ENCODE results near the gene BST2.

The BST2 gene

DNA sequence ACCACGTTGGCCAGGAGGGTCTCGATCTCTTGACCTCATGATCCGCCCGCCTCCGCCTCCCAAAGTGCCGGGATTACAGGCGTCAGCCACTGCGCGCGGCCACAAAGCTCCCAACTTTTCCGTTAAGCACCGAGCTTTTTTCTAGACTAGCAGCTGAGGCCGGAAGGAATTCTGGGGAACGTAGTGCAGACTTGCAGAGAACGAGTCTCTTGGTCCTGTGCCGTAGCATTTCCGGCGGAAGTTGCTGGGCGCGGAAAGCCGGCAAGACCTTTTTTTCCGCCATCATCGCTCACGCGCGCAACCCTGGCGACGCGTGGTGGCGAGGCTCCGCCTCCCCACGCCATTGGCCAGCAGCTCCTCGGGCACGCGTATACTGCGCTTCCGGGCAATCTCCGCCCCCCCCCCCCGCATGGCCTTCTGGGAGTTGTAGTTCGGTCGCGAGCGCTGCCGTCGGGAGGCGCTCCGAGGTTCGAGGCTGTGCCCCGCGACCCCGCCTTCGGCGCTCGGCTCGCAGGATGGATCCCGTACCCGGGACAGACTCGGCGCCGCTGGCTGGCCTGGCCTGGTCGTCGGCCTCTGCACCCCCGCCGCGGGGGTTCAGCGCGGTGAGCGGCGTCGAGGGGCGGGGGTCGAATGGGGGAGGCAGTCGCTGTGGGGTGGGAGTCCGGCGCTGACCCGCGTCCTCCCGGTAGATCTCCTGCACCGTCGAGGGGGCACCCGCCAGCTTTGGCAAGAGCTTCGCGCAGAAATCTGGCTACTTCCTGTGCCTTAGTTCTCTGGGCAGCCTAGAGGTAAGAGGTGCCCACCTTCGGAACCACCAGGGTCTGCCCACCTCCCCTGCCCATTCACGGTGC, 14.4 kb upstream of the BST2 start, which contains the start of gene MVB12A:
TSS of gene MVB12A (plus strand) at position 427 of the 854 bp plus-strand sequence. CDS start at position 516, 89 bp downstream.
- peak; percentile 91 to 94 for DNase-seq (ENCODE audit: low read depth in 2 of 2)

DNA sequence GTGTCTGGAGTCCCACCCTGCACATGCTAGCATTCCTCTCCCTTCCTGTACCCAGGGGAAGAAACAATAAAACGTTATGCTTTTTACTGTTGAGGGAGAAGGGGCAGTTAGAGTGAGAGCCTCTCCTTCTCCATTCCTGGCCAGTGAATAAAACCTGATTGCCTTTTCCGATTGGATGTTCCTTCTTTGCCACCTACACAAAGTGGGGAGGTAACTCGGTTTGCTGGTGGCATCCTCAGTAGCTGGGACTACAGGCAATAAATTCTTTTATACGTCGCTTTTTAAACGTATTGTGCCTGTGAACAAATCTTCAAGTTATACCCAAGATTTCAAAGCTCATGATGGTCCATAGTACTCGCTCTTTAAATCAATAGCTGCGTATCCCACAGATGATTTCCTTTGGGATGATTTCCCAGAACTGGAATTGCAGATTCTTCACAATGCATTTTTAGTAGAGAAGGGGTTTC, 13.8 kb upstream of the BST2 start:
- DNase-seq (ENCODE audit: low read depth in 2 of 2): no peak

DNA sequence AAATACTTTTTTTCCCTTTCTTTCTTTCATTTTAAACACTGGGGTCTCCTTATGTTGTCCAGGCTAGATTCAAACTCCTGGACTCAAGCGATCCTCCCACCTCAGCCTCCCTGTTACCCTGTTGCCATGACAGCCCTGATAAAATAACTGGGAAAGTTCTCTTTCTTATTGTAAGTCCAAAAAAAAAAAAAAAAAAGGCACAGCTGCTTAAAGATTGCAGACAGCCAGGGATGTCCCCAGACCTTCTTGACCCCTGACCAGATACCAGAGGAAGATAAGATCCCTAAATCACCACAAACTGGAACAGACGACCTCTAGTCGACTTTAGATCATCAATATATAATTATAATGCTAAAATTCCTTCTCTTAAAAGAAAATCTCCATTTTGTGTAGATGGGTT, 13.3 kb upstream of the BST2 start:
- no peak for DNase-seq (ENCODE audit: low read depth in 2 of 2)

DNA sequence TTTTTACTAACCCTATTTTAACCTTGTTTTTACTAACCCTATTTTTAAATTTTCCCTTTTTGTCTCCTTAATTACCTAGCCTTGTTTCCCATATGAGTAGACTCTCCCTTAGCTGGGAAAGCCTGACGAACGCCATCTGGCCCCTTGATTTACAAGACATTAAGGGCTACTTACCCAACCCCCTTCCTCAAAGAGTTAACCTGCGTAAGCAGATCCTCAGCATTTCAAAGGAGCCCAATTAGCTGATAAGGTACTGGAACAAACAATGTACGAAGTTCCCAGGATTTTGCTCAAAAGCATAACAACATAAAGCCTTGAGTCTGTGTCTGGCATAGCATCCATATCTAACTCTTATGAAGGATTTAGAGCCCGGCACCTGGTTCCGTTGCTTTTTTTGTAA, 9.7 kb upstream of the BST2 start:
- no peak for DNase-seq (ENCODE audit: low read depth in 2 of 2)

DNA sequence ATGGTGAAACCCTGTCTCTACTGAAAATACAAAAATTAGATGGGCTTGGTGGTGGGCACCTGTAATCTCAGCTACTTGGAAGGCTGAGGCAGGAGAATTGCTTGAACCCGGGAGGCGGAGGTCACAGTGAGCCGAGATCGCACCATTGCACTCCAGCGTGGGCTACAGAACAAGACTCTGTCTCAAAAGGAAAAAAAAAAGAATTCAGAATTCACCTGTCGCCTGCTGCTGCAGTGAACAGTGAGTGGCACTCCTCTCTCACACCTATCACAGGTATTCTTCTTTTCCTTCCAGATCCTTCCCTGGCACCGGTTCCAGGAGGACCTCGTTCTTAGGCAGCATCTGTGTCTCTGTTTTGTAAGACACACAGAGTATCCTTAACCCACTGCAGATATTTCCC, 8.7 kb upstream of the BST2 start:
- DNase-seq (ENCODE audit: low read depth in 2 of 2): no peak

DNA sequence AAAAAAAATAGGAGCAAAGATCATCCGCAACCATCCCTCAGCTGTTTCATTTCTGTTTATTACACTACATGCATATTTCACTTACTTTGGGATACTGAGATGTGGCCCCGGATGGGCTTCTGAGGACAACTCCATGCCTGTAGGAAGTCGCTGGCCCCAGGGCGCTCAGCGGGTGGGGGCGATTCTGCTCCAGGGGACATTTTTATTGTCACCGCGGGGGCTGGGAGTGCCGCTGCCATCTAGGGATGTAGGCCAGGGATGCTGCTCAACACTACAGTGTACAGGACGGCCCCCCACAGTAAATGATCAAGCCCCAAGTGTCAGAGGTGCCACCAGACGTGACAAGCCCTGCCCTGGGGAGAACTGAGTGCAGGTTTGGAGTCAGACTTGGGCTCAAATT, 6.4 kb upstream of the BST2 start:
- no peak for DNase-seq (ENCODE audit: low read depth in 2 of 2)

DNA sequence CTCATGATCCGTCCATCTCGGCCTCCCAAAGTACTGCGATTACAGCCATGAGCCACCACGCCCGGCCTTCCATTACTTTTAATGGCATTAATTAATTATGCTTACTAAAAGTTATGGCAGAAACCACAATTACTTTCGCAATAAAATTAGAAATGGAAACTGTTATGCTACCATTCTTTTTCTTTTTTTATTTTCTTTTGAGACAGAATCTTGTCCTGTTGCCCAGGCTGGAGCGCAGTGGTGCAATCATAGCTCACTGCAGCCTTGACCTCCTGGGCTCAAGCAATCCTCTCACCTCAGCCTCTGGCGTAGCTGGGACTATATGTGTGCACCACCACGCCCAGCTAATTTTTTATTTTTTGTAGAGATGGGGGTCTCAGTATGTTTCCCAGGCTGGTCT, 4.6 kb upstream of the BST2 start:
- DNase-seq (ENCODE audit: low read depth in 2 of 2): no peak

DNA sequence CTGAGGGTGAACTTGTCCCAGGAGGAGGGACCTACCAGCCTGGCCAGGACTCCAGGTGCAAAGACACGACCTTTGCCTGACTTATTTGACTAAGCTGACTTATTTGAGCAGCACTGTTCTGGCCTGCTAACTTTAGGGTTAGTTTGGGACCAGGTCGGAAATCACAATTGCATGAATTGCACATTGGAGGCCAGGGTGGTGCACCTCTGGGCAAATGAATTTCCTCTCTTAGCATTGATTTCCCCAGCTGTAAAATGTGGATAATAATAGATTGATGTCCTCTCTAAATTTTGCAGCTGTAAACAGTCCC, 1.4 kb upstream of the BST2 start:
- no peak for DNase-seq (ENCODE audit: low read depth in 2 of 2)

DNA sequence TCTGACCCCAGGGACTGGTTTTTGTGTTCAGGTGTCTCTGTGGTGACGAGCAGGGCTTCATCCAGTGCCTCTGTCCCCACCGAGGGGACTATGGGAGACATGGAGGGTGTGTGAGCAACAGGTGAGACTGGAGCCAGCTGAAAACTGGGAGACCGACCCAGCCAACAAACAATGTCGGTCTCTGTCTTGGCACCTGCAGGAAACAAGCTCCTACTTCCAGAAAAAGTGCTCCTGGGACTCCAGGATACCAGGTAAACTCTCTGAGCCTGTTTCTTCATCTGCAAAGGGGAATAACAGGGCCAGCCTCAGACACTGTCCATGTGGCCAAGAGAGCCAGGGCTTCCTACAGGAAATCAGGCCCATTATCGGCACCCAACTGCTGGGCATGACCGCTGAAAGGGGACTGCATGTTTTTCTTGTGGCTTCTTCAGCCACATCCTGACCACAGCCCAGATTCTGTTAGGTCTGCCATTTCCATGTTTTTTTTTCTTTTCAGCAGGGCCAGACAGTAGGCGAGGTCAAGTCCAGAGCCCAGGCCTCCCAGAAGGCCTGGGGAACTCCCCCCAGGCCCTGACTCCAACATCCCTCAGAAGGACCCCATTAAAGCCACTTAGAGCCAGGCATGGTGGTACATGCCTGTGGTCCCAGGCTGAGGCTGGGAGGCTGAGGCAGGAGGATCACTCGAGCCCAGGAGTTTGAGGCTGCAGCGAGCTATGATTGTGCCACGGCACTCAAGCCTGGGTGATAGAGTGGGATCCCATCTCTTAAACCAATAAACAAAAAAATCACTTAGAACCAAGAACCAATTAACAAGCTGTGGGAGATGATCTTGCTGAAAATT, 836 bp upstream of the BST2 start:
- no peak for DNase-seq (ENCODE audit: low read depth in 2 of 2)

DNA sequence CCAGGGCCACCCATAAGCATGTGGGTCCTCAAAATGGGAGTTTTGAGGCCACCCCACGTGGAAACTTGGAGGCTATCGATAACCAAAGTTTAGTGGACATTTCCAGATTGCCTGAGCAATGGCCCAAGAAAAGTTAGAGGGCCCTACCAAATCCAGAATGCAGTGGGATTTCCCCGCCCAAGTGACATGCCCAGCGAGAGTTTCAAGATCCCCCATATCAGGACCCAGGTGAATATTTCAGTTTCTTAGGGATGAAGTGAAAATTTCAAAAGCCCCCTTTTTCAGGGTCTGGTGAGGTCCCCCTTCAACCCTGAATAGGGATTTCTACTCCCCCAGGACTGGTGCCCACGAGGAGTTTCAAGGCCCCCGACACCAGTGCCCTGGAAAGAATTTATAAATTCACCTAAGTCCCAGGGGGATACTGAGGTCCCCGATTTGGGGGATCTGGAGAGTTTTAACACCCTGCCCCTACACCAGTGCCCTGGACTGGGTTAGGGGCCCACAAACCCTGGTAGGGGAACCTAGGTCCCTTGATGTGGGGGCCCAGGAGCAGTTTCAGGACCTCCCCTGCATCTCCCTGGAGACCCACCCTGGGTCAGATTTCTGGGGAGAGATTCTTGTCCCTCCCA, 695 bp downstream of the BST2 start:
- no peak for DNase-seq (ENCODE audit: low read depth in 2 of 2)

DNA sequence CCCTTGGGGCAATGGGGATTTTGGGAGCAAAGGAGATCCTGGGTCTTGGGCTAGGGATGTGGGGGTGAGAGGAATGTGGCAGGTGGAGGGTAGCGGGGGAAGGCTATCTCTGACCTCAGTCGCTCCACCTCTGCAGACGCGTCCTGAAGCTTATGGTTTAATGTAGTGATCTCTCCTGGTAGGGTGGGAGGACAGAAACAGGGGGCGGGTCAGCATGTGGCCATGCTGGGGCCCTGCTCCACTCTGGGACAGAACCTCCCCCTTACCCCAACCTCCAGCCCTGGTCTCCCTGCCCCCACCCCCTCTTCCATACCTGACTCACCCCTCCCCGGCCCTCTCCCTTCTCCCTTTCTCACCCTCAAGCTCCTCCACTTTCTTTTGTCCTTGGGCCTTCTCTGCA, 1.4 kb downstream of the BST2 start:
- DNase-seq (ENCODE audit: low read depth in 2 of 2): no peak

DNA sequence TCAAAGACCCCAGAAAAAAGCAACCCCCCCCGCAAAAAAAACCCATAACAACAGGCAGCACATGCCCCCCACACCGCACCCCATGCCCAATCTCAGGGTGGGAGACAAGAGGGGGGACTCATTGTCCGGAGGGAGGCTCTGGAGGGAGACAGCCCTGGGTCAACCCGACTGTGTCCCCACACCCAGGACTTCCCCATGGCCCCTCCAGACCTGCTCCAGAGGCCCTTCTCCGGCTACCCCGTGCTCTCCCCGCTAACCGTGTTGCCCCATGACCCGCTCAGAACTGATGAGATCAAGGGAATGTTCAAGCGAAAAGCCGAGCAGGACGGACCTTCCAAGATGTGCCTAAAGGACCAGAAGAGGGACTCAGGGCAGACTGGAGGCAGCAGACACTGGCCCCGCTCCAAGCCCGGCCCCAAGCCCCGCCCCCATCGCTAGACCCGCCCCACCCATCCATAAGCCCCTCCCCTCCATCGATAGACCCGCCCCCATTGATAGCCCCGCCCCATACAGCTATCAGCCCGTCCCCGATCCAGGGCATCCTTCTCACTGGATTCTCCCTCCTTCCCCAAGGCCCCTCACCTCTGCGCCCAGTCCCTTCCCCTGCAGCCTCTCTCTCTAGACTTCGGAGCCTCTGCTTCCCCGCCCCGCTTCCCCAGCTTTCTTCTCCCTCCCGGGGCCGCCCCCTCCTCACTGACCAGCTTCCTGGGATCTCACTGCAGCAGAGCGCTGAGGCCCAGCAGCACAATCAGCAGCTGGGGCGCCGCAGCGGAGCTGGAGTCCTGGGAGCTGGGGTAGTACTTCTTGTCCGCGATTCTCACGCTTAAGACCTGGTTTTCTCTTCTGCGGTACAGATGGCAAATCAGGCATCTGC, 2.2 kb downstream of the BST2 start:
- DNase-seq (ENCODE audit: low read depth in 2 of 2): no peak

DNA sequence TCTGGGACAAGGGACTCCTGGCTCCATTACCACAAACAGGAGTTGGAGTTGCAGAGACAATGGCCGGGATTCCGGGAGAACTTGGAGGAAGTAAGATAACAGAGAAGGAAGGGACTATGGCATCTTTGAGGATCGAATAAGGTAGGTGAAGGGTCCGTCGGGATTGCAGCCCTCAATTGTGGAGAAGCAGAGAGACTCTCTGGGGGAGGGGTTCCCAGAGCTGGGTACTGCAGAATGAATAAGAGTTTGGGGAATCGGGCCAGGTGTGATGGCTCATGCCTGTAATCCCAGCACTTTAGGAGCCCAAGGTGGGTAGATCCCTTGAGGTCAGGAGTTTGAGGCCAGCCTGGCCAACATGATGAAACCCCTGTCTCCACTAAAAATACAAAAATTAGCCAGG, 3.8 kb downstream of the BST2 start:
- DNase-seq (ENCODE audit: low read depth in 2 of 2): no peak

DNA sequence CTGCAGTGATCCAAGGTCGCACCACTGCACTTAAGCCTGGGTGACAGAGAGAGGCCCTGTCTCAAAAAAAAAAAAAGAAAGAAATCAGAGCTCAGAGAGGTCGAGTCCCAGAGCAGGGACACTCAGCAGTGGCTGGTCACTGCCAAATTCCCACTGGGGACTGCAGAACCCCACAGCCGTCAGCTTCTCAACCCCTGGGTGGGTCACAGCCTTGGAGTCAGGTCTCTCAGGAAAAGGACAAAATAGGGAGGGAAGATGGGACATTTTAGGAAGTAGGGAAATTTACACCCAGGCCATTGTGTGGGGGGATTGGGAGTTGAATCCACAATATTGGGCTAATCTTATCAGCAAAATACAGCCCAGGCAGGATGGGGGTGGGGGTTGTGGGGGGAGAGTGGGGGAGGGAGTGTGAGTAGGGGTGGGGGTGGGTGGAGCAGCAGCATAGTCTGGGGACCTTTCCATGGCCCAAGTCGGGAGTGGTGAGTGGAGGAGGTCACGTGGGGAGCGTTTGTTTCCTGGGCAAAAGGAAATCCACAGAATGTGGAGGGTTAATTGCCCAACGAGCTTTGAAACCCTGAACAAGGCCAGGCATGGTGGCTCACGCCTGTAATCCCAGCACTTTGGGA, 6.4 kb downstream of the BST2 start:
- no peak for DNase-seq (ENCODE audit: low read depth in 2 of 2)

DNA sequence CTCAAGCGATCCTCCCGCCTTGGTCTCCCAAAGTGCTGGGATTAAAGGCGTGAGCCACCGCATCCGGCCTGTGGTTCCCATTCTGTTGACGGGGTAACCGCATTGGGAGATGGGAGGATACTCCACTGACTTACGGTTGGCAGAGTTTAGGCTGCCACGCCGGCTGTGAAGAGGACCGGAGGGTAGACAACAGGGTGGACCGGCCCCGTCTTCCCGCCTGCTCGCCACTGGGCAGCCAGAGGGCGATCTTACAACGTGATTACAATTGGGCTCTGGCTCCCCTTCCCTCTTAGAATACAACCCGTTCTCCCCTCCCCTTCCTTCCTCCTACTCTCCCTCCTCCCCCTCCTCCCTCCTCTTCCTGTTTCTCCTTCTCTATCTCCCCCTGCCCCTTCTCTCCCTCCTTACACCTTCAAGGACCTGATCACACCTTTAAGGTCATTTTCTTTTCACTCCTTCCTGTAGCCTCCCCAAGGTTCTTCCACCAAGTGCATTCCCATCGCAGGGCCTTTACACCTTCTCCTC, 10.5 kb downstream of the BST2 start:
- DNase-seq (ENCODE audit: low read depth in 2 of 2): peak in 1 of 2 donors; percentile 40

DNA sequence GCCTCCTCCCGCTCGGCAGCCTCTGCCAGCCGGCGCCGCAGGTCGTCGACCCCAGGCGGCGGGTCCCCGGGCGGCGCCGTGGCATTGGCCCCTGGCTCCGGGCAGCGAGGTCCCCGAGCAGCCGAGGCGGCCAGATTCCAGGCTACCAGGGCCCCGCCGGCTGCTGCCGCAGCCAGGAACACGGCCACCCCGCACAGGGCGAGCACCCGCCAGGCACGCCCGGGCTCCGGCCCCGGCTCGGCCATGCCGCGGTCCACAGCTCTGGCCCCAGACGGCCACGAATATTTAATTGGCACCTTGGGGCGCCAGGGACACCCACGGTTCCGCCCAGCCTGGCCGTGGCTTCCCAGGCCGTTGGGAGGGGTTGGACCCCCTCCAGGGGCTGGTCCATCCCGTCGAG, 11.5 kb downstream of the BST2 start, which contains the start of gene CCDC194:
TSS of gene CCDC194 (minus strand) at position 283 of the 400 bp plus-strand sequence. CDS start at position 245, 38 bp downstream.
- DNase-seq (ENCODE audit: low read depth in 2 of 2): no peak

DNA sequence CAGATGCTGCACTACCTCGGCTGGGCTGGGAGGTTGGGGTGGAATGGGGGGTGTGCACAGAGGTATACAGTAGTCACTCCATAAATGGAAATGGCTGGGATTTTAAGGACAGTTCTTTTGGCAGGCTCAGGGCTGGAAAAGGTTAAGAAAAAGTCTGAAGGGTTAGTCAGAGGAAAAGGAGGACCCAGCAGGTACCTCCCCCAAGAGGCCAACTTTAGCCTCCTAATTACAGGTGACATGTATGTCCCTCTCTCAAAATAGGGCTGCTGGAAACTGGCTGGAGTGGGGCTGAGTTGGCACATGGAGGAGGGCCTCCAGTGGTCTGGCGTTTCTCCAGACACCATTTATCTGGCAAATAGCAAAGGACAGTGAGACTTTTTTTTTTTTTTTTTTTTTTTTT, 12.4 kb downstream of the BST2 start:
- DNase-seq (ENCODE audit: low read depth in 2 of 2): no peak

DNA sequence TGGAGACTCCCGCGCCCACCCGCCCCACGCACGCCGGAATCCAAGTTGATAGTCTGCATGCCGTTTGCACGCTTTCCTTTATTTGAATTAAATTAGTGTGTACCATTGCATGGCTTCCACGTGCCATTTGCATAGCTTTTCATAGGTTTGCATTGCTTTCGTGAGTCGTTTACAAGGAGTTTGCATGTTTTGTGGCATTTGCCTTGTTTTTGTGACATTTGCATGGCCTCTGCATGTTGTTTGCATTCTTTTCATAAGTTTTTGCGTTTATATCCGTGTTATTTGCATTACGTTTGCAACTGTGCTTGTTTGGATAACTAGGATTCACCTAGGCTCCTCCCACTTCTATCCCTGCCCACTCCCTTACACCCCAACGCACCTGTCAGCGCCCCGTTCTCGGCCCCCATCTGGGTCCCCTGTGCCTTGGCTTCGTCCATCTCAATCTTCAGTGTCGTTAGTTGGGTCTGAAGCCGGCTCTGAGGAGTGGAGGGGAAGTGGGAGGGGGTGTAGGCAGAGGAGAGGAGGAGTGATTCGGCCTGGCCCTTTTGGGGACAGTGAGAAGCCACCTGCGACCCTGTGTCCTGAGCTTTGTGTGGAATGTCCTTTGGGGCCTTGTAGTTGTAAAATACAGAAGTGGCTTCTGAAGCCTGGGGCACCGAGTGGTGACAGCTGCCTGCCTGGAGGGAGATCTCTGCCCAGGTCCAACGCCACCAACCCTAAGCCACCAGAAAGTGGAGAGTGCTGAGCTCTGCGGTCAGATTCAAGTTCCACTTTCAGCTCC, 13.9 kb downstream of the BST2 start:
- no peak for DNase-seq (ENCODE audit: low read depth in 2 of 2)

DNA sequence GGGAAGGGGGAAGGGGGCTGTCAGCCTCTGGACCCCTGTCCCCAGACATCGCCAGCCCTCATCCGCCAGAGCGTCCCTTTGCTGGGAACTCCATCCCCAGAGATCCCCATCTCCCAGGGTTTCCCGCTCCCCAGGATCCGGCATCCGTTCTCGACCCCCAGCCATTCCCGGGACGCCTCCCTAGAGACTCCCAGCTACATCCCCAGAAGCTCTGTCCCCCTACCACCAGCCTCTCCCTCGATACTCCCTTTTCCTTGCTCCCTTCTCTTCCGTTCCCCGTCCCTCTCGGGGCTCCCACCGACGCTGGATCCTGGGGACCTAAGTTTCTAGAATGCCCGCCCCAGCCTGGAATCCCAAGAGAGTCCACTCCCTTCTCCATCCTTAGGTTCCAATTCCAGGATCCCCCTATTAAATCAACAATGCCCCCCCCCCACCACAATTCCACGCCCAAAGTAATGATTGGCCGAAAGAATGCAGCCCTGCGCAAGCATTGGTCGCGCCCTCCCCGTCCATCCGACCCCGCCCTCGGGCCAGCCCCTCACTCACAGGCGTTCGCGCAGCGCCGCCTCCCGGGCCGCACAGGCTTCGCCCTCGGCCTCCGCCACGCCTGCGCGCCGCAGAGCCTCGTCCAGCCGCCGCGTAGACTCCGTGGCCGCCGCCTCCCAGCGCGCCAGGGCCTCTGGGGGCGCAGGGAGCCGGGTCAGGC, 14.6 kb downstream of the BST2 start:
- peak; percentile 64 to 84 for DNase-seq (ENCODE audit: low read depth in 2 of 2)

Measured in stimulated activated CD8-positive, alpha-beta memory T cell treated with anti-CD3 and anti-CD28 coated beads, Interleukin-7, amount 100 ng/mL, for 4 hours (primary cell).